Endodermal cell (in vitro differentiated cells): ENCODE data around the gene RIMS3. TPM values are rescaled to one million over a fixed set of nuclear protein-coding genes. Genes with fewer than 3 reads are reported as not detected.

Experiments
- DNase-seq: peaks from one replicate; pipeline ENCODE4 v3.0.0-alpha.2; 2017
- H3K27ac ChIP-seq: 2 replicates; pipeline ENCODE4 v1.5.1; 2013; ENCODE audit warnings: mild to moderate bottlenecking, low read depth, low read length, moderate library complexity
- H3K27me3 ChIP-seq: 2 replicates; pipeline ENCODE4 v1.6.1; 2013; ENCODE audit warnings: mild to moderate bottlenecking, low read length, moderate library complexity; ENCODE audit not compliant: insufficient read depth, control insufficient read depth, poor library complexity, severe bottlenecking
- H3K36me3 ChIP-seq: 2 replicates; pipeline ENCODE4 v1.7.0; 2013; ENCODE audit warnings: mild to moderate bottlenecking, low read length, moderate library complexity; ENCODE audit not compliant: control insufficient read depth, insufficient read depth
- H3K4me1 ChIP-seq: one replicate; pipeline ENCODE4 v1.7.0; 2013; ENCODE audit warnings: low read length; ENCODE audit not compliant: control insufficient read depth, insufficient read depth
- H3K4me3 ChIP-seq: 2 replicates; pipeline ENCODE4 v1.5.1; 2013; ENCODE audit warnings: mild to moderate bottlenecking, low read length, moderate library complexity
- H3K9ac ChIP-seq: 2 replicates; pipeline ENCODE4 v1.6.1; 2013; ENCODE audit warnings: mild to moderate bottlenecking, low read length, moderate library complexity; ENCODE audit not compliant: poor library complexity, severe bottlenecking; ENCODE audit errors: extremely low read depth
- H3K9me3 ChIP-seq: 2 replicates; pipeline ENCODE4 v1.6.1; 2013; ENCODE audit warnings: mild to moderate bottlenecking, low read length, moderate library complexity; ENCODE audit not compliant: control insufficient read depth
- H3K27ac Mint-ChIP-seq: 2 replicates; pipeline ENCODE4 v1.8.0; 2020; ENCODE audit warnings: mixed read lengths
- H3K27me3 Mint-ChIP-seq: 2 replicates; pipeline ENCODE4 v1.8.0; 2021; ENCODE audit warnings: mild to moderate bottlenecking, mixed read lengths; ENCODE audit not compliant: insufficient read depth
- H3K36me3 Mint-ChIP-seq: 2 replicates; pipeline ENCODE4 v1.8.0; 2020; ENCODE audit warnings: low read depth, mixed read lengths
- H3K4me1 Mint-ChIP-seq: 2 replicates; pipeline ENCODE4 v1.8.0; 2020; ENCODE audit warnings: mixed read lengths
- H3K4me3 Mint-ChIP-seq: 2 replicates; pipeline ENCODE4 v1.8.0; 2020; ENCODE audit warnings: mild to moderate bottlenecking, moderate library complexity, mixed read lengths
- H3K9me3 Mint-ChIP-seq: 2 replicates; pipeline ENCODE4 v1.8.0; 2020; ENCODE audit warnings: mild to moderate bottlenecking, mixed read lengths
- WGBS, 2 experiments: methylation state at CpG; one replicate each; pipeline versions ENCODE4 v1.1.5 to v1.1.7; 2013; ENCODE audit warnings: missing lambda C conversion rate in 2 of 2, mixed read lengths in 1 of 2; ENCODE audit not compliant: insufficient coverage in 1 of 2, insufficient read length in 1 of 2; 5-methylcytosine and 5-hydroxymethylcytosine counted together
- total RNA-seq, 2 donors: library from RNA; stranded (reverse); fragmentation: NEBNext Ultra II Directional in 1 of 2; extraction: Animal tissue kit (Norgen Biotek cat#: 25700) in 1 of 2; gene quantifications; 2 replicates in 1 of 2; 3 replicates in 1 of 2; pipeline ENCODE4 v1.2.1, GENCODE V29; 2021
- TF ChIP-seq, protein P1 (sequence below): fragments of 200-600 bp; sonication (generic); conservative IDR thresholded peaks from 2 replicates; pipeline ENCODE4 v1.5.0; 2021; ENCODE audit warnings: antibody characterized with exemption, mild to moderate bottlenecking

Gene RIMS3
- total RNA-seq, 2 donors from 2014 or later, result 8.0 to 12.0 TPM

GRCh38 chr1:40692429-40692895 is 27.0 kb upstream of the RIMS3 start:
- H3K9me3 ChIP-seq, result no peaks in the 10 kb centered on the region
- WGBS, 2 experiments, result 7% methylated on average over 9 of the region's 9 CpGs
- H3K36me3 ChIP-seq, result peaks cover 5% of the 10 kb centered on the region
- Mint-ChIP-seq H3K4me3 (peak overlapping the region; percentile 80), H3K27ac (peak overlapping the region; percentile 100), H3K36me3 (peaks cover 5% of the 10 kb centered on the region), H3K27me3 (no peaks in the 10 kb centered on the region), H3K4me1 (peaks cover 24% of the 10 kb centered on the region), H3K9me3 (no peaks in the 10 kb centered on the region)
- peak overlapping the region; percentile 98 for H3K9ac ChIP-seq
- H3K4me1 ChIP-seq, result no peaks in the 10 kb centered on the region
- H3K27ac ChIP-seq, result peak overlapping the region; percentile 100
- peak overlapping the region; percentile 97 for H3K4me3 ChIP-seq
- no peak for DNase-seq
- TF ChIP-seq, protein P1, sequence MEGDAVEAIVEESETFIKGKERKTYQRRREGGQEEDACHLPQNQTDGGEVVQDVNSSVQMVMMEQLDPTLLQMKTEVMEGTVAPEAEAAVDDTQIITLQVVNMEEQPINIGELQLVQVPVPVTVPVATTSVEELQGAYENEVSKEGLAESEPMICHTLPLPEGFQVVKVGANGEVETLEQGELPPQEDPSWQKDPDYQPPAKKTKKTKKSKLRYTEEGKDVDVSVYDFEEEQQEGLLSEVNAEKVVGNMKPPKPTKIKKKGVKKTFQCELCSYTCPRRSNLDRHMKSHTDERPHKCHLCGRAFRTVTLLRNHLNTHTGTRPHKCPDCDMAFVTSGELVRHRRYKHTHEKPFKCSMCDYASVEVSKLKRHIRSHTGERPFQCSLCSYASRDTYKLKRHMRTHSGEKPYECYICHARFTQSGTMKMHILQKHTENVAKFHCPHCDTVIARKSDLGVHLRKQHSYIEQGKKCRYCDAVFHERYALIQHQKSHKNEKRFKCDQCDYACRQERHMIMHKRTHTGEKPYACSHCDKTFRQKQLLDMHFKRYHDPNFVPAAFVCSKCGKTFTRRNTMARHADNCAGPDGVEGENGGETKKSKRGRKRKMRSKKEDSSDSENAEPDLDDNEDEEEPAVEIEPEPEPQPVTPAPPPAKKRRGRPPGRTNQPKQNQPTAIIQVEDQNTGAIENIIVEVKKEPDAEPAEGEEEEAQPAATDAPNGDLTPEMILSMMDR, result no peak
- no peaks in the 10 kb centered on the region for H3K27me3 ChIP-seq

DNA sequence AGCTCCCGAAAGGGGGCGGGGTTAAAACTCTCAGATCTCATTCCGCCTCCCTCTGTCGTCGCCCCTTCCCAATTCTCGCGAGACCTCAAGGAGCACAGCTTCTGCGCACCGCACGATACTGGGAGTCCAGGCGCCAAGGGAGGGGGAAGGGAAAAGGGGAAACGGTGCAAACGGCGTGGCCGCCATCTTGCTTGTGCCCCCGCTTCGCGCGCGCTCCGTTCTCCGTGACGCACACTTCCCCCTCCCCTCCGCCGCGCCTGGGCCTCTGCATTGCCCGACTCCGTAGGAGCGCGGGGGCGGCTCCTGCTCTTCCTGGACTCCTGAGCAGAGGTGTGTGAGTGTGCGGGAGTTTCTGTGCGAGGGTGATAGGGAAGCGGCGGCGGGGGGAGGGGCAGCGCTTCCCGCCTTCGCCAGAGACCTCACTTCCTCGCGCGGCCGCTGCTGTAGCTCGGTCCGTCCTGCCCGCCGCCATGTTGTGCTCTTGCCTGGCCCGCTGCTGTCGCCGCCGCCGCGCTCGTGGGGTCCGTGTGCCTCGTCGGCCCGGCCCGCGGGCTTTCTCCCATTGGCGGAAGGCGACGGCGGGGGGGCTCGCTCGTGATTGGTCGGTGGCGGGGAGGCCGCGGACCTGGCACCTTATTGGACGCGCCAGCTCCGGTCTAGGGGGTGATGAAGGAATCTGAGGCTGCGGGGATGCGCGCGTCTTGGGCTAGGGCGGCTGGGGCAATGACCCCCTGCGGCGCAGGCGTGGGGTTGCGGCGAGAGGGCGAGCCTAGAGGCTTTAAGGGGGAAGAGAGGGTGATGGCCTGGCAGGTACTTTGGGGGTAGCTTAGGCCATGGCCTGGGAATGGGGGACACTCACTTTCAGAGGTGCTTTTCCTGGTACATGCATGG is 26.3 kb upstream of the RIMS3 start, which contains the start of gene NFYC:
Gene NFYC (plus strand): TSS at position 167 of the 891 bp plus-strand sequence. CDS start 47,140 bp downstream, outside the sequence.
- H3K27ac Mint-ChIP-seq, result peak within 1 kb of the TSS; percentile 100
- Histone ChIP-seq H3K36me3 (peaks cover 10% of the 10 kb centered on the region), H3K9ac (peak within 1 kb of the TSS; percentile 98), H3K27me3 (no peaks in the 10 kb centered on the region), H3K4me1 (no peaks in the 10 kb centered on the region), H3K27ac (peak within 1 kb of the TSS; percentile 100), H3K4me3 (peak within 1 kb of the TSS; percentile 97), H3K9me3 (no peaks in the 10 kb centered on the region)
- peak within 1 kb of the TSS; percentile 80 for H3K4me3 Mint-ChIP-seq
- no peaks in the 10 kb centered on the region for H3K9me3 Mint-ChIP-seq
- TF ChIP-seq, protein P1, result no peak
- WGBS, 2 experiments, result 0% methylated on average over 2 to 84 of the region's 84 CpGs
- peaks cover 10% of the 10 kb centered on the region for H3K36me3 Mint-ChIP-seq
- H3K4me1 Mint-ChIP-seq, result peaks cover 24% of the 10 kb centered on the region
- DNase-seq, result peak; percentile 99
- H3K27me3 Mint-ChIP-seq, result no peaks in the 10 kb centered on the region

DNA sequence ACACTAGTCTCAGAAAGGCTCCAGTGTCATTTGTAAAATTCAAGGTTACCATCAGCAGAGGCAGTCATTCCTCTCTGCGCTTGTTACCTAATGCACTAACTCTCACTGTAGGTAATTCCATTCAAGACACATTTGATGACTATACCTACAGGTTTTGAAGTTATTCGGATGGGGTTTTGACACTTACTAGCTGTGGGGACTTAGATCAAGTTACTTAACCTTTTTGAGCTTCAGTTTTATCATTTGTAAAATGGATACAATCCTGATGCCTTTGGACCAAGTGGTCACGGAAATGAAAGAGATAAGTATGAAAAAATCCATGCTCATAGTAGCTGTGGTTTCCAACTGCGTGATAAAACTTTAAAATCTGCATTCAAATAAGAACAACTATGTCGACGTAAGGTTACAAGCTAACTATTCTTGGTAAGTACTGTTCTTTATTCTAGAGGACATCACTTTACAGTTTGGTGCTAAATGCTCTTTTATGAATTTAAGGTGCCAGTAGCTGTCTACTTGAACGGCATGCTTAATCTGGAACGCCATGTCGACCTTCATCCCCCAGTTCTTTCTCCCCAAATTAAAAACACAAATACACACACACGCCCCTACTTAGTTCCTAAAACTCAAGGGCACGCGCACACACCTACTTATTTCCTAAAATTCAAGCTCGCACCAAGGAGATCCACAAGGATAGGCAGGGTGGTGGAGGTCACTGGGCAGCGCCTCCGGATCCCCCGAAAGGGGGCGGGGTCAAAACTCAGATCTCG is 25.5 kb upstream of the RIMS3 start:
- Mint-ChIP-seq H3K27me3 (no peaks in the 10 kb centered on the region), H3K36me3 (peaks cover 17% of the 10 kb centered on the region), H3K9me3 (no peaks in the 10 kb centered on the region), H3K27ac (peak overlapping the region; percentile 100), H3K4me1 (peaks cover 24% of the 10 kb centered on the region), H3K4me3 (peak overlapping the region; percentile 80)
- Histone ChIP-seq H3K27me3 (no peaks in the 10 kb centered on the region), H3K27ac (no peak overlapping the region), H3K36me3 (peaks cover 14% of the 10 kb centered on the region), H3K9me3 (no peaks in the 10 kb centered on the region), H3K9ac (peak overlapping the region; percentile 98), H3K4me1 (no peaks in the 10 kb centered on the region), H3K4me3 (peak overlapping the region; percentile 97)
- TF ChIP-seq, protein P1, result no peak
- DNase-seq, result no peak
- 10 to 13% methylated on average over 9 to 18 of the region's 18 CpGs for WGBS, 2 experiments
